Activated CD8-positive, alpha-beta memory T cell treated with anti-CD3 and anti-CD28 coated beads for 4 hours (primary cell): Measurements from ENCODE around the gene ATXN7.

ENCODE experiments used
- DNase-seq, 2 donors: peaks; one replicate each; pipeline ENCODE4 v3.0.0-alpha.2; 2020; ENCODE audit warnings: low read depth in 2 of 2

Gene ATXN7

GRCh38 chr3:63934041-63934866 lies 70.6 kb downstream of the ATXN7 start:
- DNase-seq = no peak

GRCh38 chr3:63936925-63937324 lies 73.3 kb downstream of the ATXN7 start:
- DNase-seq = no peak

GRCh38 chr3:63937661-63938651 lies 74.3 kb downstream of the ATXN7 start:
- DNase-seq = no peak

- no peak for DNase-seq
Measured at GRCh38 chr3:63940389-63940757, 76.7 kb downstream of the ATXN7 start.

GRCh38 chr3:63942528-63942927 lies 78.9 kb downstream of the ATXN7 start:
- DNase-seq = no peak

GRCh38 chr3:63943678-63944077 lies 80.0 kb downstream of the ATXN7 start:
- DNase-seq = no peak

GRCh38 chr3:63945558-63946096 lies 82.0 kb downstream of the ATXN7 start:
- DNase-seq = no peak

GRCh38 chr3:63946753-63947152 lies 83.1 kb downstream of the ATXN7 start:
- no peak for DNase-seq

GRCh38 chr3:63947594-63947993 lies 83.9 kb downstream of the ATXN7 start:
- no peak for DNase-seq

- DNase-seq = no peak
Measured at GRCh38 chr3:63949005-63949404, 85.3 kb downstream of the ATXN7 start.

GRCh38 chr3:63950698-63951097 lies 87.0 kb downstream of the ATXN7 start:
- DNase-seq = no peak

GRCh38 chr3:63951492-63952247 lies 88.0 kb downstream of the ATXN7 start:
- no peak for DNase-seq

- no peak for DNase-seq
Measured at GRCh38 chr3:63952248-63952594, 88.6 kb downstream of the ATXN7 start.

- no peak for DNase-seq
Measured at GRCh38 chr3:63954182-63954581, 90.5 kb downstream of the ATXN7 start.

- no peak for DNase-seq
Measured at GRCh38 chr3:63955036-63955650, 91.5 kb downstream of the ATXN7 start.

- DNase-seq = no peak
Measured at GRCh38 chr3:63955830-63956545, 92.3 kb downstream of the ATXN7 start.

GRCh38 chr3:63959146-63959545 lies 95.5 kb downstream of the ATXN7 start:
- DNase-seq = no peak

- DNase-seq = no peak
Measured at GRCh38 chr3:63960048-63960711, 96.5 kb downstream of the ATXN7 start.

GRCh38 chr3:63961891-63962290 lies 98.2 kb downstream of the ATXN7 start:
- no peak for DNase-seq

GRCh38 chr3:63963496-63963895 lies 99.8 kb downstream of the ATXN7 start:
- DNase-seq = no peak
